ENCODE measurements around the gene EML3.
A peak's percentile ranks its signal among the peaks of the same experiment; 100 is the strongest.
"Not testable (repeated sequence)": the region's sequence is repeated elsewhere in the genome, so short reads cannot be mapped to it uniquely, and the experiment has no call there.

EML3 gene

DNA sequence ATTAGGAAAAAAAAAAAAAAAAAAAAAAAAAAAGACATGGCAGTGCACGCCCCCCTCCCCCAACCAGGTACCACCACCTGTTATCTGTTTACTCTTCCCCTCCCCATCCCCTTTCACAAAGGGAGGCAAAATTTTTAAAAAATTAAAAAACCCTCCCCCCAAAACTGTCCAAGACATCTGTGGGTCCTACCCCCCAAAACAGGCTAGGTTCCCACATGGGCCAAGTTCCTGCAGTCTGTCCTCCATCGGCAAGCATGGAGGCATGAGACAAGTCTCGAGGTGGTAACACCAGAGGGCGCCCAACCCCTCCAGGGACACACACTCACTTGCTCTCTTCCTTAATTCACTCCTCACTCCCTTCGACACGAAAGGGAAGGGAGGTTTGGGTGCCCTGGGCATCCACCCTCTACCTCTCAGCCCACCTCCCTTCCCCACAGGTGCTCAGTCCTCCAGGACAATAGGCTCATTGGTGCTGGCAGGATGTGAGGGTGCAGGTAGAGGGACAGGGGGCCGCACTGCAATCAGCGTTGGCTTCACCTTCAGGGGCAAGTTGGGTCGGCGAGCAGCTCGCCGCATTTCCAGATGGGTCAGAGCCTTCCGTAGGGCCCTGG lies 19.0 kb downstream of the EML3 start:
- peak; percentile 50 for DNase-seq

DNA sequence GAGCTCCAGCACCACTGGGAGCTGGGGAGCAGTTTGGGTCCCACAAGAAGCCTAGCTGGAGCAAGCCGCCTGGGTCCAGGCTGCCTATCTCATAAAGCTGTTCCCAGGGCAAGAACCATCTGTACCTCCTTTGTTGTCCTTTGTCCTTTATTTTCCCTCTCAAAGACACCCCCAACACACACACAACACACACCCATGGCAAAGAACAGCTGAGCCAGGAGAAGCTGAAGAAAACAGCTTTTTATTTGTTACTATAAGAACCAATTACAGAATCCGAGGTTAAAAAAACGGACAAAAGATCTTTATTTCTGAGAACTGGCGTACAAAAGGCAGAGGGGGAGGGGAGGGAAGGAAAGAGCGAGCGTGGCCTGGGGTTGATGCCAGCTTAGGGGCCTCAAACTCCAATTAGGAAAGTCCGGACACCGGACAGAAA lies 19.6 kb downstream of the EML3 start:
- DNase-seq = no peak

DNA sequence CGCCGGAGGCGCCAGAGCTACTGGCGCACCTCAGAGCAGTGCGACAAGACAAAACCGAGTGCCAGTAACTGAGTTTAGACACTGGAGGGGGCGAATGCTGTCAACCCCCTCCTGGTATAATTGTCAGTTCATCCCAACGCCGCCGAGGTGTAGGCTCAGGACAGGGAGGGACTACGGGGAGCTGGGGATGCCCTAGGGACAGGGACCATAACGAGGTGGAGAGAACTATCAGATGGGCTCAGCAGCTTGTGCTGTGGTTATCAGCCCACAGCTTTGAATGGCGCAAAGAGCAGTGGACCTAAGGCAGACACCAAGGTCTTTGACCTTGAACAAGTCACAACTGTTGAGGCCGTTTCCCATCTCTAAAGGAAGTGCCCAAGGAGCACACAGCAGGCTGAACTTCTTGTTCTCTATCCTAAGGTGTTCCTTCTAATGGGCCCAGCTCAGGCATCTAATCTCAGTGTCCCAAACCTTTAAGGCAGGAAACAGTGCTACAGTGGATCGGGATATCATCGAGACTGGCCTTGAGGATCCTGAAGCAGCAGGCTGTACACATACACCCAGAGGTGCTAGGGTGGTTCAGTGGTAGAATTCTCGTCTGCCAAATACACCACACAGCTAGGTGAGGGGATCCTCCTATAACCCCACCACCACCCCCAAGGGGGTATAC lies 20.3 kb downstream of the EML3 start:
- no peak for DNase-seq

DNA sequence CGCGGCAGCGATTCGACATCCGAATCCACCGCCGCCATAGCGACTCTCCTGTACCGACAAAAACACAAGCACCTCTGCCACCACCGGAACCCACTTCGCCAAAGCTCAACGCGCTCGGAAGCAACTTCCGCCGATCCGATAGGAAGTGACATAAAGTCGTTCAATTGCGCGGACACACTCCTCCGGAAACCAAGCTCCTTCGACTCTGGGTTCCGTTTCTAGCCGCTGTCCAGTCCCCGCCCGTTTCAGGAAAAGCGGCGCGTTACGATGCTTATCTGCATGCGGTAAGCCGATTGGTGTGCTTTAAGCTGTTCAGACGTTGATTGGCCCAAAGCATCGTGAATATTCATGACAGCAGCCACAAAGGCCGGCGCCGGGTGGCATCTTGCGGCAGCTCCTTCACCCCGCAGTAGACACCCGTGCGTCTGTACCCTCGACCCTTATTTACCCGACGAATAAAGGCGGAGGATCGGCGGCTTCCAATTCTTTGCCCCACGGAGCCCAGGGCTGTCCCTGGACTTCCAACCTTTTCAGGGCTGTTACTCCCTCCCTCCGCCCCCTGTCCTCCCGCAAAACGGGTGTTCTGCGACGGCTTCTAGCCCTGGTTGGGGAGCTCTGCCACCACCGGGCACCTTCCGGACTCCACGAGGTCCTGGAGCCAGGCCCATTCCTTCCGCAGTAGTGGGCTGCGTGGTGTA lies 21.0 kb downstream of the EML3 start, which contains the start of gene TUT1:
TUT1 (minus strand) TSS at position 76 of the 698 bp plus-strand sequence; CDS start at position 38, 38 bp downstream.
- DNase-seq = peak; percentile 100

DNA sequence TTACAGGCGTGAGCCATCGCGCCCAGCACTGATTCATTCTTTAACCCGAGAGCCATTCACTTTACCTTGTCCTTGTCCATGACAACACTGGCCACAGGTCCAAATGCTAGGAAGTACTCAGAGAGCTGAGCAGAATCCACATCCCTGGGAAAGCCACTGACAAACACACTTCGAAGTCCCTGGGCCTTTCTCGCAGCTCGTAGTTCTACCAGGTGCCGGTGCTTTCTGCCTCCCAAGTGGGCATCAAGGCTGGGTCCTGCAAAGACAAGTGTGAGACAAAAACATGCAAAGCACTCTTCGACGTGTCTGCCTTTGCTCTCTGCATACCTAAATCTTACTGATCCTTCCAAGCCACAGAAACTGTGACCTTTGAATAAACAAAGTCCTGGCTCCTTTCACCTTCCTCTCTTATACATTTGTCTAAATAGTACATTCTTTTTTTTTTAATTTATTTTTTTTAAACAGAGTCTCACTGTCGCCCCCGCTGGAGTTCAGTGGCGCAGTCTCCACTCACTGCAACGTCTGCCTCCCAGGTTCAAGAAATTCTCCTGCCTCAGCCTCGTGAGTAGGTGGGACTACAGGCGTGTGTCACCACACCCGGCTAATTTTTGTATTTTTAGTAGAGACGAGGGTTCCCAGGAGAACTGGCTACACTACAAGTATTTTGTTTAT lies 23.5 kb downstream of the EML3 start:
- DNase-seq = no peak

DNA sequence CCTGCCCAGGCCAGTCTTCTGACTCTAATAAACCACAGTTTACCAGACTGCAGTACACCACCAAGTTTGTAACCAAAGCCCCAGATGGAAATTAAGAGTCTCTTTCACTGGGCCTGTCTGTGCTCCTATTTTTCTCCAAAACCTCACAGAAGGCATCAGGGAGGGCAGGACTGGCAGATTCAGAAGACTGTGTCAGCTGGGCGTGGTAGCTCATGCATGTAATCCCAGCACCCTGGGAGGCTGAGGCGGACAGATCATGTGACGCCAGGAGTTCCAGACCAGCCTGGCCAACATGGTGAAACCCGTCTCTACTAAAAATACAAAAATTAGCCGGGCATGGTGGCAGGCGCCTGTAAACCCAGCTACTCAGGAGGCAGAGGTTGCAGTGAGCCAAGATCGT lies 27.2 kb downstream of the EML3 start:
- not testable (repeated sequence) for DNase-seq

DNA sequence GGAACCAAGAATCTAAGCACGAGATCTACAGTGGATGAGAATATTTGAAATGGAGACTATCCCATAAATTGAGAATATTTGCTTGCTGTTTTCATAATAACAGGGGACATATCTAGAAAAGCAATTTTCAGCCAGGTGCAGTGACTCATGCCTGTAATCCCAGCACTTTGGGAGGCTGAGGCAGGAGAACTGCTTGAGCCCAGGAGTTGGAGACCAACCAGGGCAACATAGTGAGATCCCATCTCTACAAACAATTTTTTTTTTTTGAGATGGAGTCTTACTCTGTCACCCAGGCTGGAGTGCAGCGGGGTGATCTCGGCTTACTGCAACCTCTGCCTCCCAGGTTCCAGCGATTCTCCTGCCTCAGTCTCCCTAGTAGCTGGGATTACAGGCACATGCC lies 30.8 kb downstream of the EML3 start:
- DNase-seq = not testable (repeated sequence)

DNA sequence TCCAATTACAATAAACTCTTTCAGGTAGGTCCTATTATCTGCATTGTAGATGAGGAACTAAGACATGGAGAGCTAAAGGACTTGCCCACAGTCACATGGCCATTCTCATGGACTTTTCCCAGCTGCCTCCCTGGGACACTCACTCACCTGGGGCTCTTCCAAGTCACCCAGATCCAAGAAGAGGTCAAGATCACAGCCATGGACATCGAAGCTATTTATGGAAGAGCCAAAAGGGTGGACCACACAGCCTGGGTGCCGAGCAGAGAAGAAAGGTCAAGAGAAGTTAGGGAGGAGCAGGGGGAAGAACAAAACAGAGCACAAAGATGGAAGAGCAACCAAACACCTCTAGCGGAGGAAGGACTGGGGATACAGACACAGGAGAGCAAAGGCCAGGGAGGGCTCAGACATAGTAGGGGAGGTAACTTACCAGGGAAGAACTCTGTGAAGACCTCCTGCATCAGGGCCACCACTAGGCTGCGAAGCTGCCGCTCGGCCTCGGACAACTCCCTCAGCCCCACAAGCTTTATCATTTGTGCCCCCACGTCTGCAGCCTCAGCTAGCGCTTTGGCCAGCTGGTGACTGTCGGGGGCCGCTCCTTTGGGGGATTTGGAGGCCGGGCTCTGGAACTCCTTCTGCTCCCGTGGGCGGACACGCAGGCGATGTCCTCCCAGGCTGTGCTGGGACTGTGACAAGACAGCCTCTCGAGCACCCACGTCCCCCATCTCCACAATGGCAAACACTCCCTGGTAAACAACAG lies 31.4 kb downstream of the EML3 start:
- no peak for DNase-seq

DNA sequence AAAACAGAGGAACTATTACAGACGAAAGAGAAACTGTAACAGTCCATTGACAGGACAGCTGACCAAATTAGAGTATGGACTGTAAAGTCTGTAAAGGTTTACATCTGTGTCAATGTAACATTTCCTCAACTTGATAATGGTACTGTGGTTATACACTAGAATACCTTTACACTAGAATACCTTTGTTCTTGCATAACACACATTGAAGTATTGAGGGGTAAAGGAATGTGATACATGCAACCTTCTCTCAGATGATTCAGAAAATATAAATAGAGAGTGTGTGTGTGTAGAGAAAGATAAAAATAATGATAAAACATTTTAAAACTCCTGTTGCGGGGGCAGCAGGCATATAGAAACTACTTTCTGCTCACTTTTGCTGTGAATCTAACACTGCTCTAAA lies 33.3 kb downstream of the EML3 start:
- DNase-seq = no peak

DNA sequence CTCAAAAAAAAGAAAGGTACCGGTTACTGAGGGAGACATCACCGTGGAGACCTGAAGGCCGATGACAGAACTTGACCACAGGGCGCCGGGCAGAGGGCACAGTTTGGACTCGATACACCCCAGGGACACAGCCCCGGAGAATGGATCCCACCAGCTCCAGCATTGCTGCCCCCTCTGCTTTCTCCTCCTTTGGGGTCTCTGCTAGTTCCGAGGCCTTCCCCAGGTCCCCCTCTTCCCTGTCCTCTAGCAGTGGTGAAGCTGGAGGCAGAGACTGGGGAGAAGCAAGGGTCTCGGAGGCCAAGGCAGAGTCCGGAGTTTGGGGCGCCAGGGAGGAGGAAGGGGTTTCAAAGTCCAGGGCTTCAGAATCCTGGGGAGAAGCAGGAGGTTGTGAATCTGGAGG lies 34.0 kb downstream of the EML3 start:
- DNase-seq = no peak

DNA sequence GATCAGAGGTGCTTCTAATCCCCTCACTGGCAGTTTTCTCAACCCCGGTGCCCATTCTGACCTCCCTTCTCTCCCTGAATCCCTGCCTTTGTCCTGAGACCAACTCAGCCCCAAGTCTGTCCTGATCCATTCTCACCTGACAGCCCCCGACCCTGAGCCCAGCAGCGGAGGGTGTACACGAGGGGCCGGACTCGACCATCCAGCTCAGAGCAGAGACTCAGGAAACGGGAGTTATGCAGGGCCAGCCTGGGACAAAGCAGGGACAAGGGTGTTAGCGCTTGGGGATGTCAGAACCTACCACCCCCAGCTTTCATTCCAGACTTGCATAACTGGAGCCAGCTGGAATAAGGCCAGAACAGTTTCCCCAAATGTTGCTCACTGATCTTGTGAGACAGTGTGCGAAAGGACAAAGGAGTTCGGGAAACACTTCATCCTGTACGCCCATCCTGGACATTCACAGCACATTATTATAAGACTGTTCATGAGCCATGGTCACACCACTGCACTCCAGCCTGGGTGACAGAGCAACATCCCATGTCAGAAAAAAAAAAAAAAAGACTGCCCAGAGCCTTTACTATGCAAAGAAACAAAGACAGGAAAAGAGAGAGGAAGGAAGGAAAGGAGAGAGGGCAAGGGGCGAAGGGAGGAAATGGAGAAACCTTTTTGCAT lies 35.4 kb downstream of the EML3 start:
- no peak for DNase-seq

DNA sequence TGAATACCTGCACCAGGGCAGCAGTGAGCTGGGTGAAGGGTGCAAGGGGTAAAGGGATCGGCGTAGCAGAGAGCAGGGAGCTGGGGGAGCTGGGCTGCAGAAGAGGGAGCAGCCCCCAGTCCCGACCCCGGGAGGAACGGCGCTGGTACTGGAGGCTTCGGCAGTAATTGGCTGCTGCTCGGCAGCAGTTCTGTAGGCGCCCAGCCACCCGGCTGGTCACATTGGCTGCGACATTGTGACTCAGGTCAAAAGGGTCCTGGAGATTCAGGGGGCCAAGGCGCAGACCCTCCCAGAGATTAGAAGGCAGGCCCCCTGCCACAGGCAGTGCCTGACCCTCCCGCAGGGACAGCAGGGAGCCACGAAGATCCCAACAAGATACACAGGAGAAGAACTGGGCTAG lies 36.7 kb downstream of the EML3 start:
- no peak for DNase-seq

DNA sequence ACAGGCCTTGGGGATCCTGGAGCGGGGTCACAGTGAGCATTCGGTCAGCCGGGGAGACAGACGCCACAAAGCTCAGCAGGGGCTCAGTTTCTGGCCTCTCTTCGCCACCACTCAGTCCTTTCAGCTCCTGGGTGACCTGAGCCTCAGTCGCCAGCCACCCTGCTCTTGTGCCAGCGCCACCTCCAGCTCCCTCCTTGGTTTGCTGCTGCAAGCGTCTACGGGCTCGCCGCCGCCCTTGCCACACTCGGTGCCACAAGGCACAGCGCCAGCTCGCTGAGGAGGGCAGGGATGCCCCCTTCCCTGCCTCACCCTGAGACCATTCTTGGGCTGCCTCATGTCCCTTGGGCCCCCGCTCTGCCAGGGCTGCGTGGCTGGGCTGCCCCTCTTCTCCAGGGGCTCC lies 37.4 kb downstream of the EML3 start:
- DNase-seq = no peak

DNA sequence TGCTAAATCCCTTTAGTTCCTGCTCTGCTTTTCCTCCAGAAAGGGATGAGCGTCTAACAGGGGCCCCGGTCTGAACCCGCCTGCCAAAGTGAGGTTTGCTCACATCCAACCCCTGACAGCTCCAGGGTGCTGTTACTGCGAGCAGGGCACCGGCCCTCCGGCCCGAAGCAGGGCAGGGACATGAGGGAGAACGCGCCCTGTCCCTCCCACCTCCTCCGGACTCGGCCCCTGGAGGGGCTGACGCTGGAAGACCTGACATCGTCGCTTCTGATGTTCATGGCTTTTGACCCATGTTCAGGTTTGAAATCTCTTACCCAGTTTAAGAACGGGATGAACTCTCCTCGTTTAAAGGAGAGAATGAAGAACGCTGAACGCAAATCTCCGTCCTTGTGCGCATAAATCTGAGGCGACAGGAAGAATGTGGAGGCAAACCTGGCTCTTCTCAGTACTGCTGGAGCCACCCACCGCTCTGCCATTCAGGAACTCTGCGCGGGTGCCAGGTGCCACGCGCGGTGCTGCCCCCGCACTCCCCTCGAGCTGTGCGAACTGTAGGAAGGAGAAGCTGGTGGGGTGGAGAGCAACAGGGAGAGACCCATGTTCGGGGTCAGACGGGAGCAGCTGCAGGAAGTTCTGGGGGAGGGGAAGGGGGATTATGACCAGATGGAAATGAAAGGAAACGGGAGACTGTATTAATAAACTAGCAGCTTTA lies 38.1 kb downstream of the EML3 start:
- DNase-seq = no peak

DNA sequence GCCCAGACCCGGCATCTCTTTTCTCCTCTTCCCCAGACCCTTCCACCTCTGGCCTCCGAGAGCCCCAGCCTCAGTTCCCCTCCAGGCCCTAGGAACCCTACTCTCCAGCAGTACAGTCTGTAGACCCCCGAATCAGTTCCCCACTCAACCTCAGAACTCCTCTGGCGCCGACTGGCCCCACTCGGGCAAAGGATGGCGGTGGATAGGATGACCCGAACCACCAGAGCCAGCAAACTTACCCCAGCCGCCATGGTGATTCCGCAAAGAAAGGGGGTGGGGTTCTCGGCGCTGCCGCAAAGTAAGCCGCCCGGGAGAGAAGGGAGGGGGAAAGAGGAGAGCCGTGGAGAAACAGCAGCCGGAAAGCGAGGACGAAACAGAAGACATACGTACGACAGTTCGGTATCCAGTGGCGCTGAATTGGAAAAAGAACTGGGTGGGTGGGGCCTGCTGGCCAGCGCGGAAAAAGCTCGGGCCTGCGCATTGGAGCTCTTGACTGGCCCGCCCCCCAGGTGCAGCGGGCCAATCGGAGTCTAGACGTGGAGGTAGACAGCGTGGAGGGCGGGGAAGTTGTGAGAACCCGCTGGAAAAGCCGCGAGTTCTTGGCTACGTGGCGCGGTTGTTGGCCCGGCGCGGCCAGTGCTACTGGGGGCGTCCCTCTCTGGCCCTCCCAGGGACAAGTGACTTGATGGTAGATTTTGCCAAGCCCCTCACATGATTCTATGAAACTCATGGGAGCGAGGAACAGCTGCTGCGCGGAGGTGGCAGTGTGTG lies 38.8 kb downstream of the EML3 start, which contains the start of gene EEF1G:
EEF1G (minus strand) TSS at position 300 of the 771 bp plus-strand sequence; CDS start at position 251, 49 bp downstream.
- peak; percentile 100 for DNase-seq

DNA sequence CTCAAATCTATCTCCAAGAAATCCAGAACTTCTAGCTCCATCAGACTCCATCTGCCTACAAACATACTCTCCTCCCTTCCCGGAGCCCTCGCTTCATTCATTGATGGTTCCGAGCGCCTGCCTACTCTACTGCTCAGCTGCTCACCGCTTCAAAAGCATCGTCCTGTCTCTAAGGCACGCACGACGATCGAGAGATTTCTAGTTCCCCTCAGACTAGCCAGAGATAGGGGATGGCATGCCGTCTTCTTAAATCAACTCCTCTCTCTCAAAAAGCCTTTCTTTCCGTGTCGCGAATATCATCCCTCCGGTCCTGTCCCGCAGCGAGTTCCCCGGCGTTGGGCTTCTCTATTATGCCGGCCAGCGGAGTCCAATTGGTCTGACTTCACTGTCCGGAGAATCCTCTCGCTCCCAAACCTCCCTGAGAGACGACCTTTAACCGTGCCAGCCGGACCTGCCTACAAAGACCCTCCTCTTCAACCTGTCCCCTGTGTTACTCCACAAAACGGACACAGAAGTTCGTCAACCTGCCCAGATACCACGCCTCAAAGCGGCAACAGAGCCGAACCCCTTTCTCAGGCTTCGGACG lies 39.5 kb downstream of the EML3 start:
- peak; percentile 33 for DNase-seq

DNA sequence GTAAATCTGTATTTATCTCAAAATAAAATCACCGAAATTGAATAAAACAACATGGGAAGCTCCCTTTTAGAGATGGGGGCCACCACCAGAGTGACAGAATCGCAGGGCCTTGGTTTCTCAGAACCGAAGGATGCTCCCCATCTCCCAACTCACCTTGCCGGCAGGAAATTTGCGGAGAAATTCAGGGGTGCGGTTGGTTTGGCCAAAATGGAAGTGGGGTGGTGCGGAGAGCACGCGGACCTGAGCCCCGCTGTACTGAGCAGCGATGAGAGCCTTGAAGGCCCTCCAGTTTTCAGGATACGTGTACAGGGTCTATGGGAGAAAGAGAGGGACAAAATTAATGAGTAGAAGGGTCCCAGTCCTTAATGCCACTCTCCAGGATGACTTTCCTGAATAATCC lies 40.1 kb downstream of the EML3 start:
- DNase-seq = no peak

DNA sequence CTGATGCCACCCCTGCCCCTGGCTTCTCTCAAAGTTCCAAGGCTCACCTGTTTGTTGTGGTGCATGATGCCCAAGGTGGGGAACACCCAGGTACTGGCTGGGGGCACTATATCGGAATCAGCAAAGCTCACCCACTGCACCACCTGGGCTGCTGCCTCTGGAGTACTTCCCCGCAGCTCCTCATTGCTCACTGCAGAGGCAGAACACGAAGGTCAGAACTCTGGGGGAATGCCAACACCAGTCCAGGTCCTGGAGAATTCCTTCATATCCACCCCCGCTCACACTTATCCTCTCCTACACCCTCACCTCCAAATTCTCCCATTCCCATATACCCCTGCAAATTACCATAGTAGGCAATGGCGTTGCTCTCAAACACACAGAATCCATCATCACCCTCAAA lies 41.1 kb downstream of the EML3 start:
- not testable (repeated sequence) for DNase-seq

DNA sequence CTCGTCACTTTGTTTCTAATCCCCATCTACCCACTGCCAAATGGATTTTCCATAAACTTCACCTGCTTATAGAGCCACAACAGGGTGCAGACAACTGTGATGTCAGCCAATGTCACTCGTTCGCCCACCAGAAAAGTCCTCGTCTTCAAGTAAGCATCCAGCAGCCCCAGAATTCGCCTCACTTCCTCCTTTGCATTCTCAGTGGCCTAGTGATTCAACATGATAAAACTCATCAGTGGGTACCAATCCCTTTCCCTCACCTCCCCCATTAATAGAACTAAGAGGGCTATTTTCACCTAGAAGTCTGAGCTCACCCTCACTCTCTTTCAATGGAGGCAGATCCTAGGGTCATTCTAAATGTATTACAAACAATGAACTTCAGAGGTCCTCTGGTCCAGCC lies 41.7 kb downstream of the EML3 start:
- not testable (repeated sequence) for DNase-seq

DNA sequence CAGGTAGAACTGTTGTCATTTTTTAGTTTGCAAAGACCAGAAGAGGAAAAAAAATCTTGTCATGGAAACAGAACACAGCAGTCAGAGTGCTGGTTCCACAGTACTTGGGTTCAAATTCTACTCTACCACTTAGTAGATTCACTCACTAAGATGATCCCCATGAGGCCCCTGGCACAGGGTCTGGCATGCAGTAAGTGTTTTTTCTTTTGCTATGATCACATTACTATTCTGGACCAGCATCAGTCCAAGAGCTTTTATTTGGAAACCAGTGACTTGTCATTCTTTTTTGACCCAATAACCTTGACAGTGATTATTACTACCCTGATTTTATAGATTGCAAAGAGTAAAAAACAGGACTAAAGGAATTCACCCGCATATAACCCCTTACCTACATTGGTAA lies 43.0 kb downstream of the EML3 start:
- DNase-seq = no peak

Data from NCI-H345 (cell line).